OCI-M2 (cell line): Measurements from ENCODE around the gene MAN1C1.

Experiments
- DNase-seq: peaks from one replicate; lab custom pipeline; 2025; ENCODE audit not compliant: unreplicated experiment; lab: John Stamatoyannopoulos, UW

Gene MAN1C1

DNA sequence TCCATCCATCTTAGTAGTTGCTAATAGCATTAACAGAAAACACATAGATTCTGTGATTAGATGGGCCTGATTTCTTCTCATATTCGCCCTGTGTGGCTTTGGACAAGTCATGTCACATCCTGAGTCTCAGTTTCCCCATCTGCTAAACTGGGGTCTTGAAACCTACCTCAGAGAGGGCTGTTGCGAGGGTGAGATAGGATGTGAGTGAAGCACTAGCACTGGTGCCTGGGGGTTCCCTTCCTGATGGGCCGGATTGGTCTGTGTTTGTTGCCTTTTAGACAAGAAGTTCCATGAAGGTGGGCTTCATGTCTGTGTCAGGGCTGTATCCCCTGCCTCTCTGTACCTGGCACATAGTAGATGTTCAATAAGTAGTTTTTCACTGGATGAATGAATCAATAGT is 3.5 kb upstream of the MAN1C1 start:
- DNase-seq: no peak

DNA sequence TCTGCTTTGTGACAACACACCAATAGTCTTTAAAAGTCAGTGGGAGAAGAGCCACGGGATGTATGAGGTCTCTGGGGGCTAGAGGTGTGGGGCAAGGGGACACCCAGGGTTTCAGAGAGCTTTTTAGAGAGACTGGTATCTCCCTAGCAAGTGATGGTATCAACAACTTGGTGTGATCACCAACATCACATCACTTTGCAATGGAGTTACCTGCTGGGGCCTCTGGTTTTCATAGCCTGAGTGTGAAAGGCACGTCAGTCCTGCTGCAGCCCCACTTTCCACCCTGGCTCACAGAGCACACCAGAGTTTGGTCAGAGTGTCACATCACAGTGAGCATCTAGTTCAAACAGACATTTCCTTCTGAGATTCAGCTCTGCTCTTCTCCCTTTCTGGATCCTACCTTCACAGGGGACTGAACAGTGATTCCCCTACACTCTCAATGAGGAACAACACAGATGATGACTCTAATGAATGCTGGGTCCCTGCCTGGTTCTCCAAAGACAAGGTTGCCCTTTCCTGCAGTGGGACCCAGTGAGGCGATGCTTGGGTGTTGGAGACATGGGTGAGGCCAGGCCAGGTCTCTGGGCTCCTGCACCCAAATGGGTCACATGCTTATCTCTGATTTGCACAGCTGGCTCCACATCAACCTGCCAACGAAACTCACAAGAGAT is 2.0 kb upstream of the MAN1C1 start:
- no peak for DNase-seq

DNA sequence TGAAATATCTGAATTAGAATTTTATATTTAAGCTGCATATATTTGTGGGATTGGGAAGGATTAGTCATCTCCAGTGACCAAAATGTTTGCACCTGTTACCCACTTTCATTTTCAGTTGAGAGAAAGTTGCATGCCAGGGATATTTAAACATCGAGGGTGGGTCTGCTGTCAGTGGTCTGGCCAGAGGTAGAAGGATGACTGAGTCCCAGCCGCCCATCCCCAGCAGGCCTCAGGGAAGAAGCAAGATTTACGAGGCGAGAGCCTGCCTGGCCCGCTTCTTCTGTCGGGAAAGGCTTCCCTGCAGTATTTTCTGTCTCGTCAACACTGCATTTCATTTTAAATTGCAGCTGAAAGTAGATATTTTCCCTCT is 1.4 kb upstream of the MAN1C1 start:
- no peak for DNase-seq

DNA sequence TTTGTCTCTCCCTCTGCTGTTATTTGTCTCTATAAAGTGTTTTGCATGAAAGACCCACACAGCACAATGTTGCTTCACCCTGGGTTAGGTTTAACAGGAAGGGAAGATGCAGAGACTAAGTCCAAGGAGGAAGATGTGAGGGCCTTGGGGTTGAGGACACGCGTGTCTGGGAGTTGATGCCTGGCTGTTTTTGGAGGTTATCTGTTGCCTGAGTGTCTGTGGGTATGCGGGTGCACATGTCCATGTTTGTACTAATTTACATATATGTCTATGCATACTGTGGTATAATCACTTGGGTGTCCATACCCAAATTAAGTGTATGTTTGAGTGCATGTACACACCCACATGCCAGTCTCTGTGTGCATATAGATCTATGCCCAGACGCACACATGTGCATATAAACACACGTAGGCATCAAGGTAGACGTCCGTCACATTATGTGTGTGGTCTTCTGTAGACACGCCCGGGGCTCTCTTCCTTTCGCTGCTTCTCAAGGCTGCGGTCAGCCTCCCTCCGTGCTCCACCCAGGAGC is 962 bp upstream of the MAN1C1 start:
- DNase-seq: no peak

DNA sequence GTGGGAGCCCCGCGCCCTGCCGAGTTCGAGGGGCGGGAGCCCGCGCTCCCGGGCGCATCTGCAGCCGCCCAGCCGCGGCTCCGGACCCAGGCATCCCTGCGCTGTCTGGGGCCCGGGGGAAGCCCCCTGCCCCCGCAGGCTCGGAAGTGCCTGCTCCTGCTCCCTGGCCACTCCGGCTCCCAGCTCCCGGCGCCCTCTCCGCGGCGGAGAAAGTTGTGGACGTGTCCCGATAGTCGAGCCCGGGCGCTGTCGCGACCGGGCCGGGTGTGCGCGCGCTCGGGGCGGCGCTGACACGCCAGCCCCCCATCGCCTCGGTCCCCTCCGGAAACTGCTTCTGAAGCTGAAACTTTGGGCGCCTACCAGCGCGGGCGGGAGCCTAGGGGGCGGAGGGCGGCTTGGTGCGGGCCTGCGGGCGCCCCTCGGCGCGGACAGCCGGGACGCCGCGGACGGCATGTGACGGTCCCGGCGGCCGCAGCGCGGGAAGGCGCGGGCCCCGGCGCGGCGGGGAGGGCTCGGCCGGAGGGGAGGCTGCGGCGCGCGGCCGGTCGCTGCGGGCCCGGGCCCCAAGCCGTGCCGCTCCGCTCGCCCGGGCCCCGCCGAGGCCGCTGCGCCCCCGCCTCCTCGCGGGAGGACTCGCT is 515 bp downstream of the MAN1C1 start:
- DNase-seq: no peak

DNA sequence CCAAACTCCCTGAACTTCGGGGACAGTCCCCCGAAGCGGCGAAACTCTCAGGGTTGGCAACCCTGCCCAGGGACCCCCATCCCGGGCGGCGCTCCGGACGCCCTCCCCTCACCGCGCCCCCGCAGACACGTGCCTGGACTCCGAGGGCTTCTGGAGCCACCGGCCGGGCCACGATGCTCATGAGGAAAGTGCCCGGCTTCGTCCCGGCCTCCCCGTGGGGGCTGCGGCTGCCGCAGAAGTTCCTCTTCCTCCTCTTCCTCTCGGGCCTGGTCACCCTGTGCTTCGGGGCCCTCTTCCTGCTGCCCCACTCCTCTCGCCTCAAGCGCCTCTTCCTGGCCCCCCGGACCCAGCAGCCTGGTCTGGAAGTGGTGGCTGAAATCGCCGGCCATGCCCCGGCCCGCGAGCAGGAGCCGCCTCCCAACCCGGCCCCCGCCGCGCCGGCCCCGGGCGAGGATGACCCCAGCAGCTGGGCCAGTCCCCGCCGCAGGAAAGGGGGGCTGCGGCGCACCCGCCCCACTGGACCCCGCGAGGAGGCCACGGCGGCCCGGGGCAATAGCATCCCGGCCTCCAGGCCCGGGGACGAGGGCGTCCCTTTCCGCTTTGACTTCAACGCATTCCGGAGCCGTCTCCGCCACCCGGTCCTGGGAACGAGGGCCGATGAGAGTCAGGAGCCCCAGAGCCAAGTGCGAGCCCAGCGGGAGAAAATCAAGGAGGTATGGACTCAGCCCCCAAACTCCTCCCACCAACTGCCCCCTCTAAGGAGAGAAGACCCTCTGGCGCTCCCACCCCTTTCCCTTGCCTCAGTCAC is 1.2 kb downstream of the MAN1C1 start:
- DNase-seq: no peak

DNA sequence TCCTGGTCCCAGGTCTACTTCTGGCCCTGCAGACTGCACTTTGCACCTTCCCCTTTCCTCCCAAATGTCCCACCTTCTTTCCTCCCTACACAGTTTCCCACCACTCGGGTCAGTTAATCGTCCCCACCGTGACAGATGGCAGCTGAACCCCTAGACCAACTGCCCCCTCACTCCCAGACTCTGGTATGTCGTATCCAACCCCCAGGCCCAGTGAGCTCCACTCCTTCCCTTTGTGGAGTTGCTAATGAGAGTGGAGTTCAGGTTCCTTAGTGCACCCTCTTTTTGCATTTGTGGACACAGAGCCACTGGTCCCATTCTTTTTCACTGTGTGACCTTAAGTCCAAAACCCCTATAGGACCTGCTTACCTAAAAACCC is 1.8 kb downstream of the MAN1C1 start:
- no peak for DNase-seq

DNA sequence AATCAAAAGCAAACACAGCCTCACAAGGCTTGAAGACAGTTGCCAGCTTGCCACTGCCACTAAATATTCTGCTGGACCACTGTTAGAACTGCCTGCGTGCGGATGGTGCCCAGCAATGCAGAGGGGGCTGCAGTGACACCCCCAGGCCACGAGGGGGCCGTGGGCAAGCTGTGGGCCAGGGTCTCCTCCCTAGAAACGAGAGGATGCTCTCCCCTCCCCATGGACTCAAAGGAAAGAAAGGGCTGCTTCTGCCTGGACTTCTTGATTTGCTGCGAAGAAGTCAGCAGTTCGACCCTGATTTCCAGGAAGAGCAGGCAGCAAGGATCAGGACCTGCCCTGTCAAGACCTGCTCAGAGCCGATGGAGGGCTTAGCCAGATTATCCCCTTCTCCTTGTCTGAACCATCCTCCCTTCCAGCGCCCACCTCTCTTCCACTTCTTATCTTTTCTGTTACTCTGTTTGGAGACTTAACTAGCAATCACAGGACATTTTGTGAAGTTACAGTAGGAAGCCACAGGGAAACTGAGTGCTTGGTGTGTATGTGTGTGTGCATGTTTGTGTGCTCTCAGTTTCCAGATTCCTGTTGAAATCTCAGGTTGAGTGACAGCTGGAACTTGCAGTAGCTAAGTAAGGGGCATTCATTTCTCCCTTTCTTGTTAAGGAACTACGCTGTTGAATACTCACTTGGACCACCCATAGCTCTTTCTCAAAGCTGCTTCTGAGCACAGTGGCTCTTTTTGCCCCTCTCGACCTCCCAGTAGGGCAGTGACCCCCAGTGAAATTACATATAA is 2.7 kb downstream of the MAN1C1 start:
- DNase-seq: peak; percentile 17

DNA sequence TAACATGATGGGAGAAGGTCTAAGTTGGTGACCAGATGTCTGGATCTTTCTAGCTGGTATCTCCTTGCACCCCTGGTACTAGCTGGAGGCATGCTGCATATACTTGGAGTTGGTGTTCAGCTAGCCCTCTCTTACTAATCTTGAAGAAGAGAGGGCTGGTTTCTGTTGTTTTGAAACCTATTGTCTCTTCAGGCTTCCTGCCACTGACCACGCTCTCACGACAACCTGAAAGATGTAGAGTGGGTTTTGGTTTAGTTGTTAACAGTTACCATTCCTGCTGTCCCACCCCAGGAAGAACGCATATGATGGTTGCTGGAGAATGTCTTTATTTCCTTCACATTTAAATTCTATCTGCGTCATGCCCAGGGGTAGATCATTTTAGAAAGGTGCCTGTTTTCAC is 3.6 kb downstream of the MAN1C1 start:
- DNase-seq: no peak

DNA sequence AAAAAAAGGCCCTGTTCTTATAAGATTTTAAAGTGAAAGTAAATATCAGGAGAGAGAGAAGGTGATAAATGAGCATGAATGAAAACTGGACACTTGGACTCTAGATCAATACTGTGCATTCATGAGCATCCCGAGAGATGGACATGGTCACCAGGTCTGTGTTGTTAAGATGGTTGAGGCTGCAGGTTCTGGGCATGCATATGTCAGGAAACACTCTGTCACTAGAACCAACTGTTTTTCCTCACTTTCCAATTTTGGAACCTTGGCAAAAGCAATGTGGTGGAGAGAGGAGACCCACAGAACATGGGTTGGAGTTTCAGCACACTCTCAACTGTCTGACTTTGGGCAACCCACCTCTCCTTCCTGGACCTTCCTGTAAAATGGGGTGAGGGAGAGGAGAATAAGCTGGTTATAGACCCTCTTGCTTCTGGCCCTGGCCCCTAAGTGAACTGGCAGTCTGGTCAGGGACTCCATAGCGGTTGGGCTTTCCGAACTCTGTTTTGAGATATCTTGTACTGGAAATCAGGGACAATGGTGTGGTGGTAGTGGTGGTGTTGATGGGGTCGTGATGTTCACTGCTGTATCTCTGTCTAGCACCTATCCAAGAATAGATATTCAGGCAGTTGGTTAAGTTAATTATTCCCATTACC is 4.2 kb downstream of the MAN1C1 start:
- DNase-seq: no peak

DNA sequence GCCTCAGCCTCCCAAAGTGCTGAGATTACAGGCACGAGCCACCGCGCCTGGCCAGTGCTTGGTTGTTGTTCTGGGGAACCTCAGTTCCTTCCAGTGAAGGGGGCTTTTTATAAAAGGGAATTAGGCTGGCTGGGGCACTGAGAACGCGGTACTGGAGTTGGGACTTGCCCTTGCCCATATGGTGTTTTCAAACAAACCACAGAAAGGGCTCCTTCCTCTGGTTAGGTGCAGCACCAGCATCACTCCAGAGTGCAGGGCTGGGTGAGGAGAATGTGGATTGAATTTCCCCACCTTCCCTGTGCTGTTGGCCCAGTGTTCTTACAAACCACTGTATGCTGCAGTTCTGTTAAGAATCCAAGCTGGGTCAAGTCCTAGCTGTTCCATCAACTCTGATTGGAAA is 5.3 kb downstream of the MAN1C1 start:
- no peak for DNase-seq

DNA sequence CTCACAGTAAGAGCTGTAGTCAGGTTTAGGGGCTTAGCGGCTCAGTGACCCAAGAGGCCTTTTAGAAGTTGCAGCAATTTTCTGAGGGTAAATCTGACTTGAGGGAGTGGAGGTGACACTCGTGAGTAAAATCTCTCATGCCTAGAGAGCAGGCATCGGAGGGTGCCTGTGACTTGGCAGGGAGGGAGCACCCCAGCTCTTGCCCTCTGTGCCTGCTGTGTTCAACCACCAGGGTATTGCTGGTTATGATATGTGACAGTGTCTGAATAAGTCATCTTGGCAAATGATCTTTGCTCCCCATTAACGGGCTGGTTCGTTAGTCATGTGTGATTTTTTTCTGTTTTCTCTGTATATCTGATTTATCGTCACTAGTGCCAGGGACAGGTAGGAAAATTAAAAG is 5.9 kb downstream of the MAN1C1 start:
- DNase-seq: no peak

DNA sequence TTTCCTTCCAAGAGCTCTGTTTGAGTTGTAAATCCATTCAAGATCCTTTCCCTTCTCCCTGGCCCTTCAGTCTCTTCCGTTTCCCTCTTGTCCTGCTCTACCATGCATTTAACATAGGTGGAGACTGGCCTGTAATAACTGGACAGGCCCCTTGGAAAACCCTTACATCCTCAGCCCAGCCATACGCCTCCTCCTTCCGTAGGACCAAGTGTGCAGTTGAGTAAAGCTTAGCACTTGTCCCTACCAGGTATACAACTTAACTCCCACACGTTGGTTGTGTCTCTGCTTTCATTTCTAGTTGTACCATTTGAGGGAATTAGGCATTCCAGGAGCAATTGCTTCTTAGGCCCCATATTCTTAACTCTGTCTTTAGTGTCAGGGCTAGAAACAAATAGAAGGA is 6.4 kb downstream of the MAN1C1 start:
- no peak for DNase-seq

DNA sequence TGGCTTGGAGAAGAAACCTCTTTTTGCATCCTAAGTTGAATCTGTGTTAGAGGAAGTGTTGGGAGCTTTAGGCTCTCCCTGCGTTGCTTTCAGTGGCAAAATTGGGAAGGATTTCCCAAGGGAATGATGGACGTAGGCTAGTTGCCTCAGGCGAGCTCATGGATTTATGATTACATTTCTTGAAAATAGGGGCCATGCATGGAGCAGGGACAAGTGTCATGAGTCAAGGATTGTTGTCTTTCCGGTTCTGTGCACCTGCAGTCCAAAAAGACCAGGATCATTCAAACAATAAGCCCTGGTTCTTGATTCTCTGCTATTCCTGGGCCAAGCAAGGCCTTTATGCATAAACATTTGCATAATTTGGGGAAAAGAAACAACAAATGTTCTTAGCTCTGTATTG is 7.1 kb downstream of the MAN1C1 start:
- no peak for DNase-seq

DNA sequence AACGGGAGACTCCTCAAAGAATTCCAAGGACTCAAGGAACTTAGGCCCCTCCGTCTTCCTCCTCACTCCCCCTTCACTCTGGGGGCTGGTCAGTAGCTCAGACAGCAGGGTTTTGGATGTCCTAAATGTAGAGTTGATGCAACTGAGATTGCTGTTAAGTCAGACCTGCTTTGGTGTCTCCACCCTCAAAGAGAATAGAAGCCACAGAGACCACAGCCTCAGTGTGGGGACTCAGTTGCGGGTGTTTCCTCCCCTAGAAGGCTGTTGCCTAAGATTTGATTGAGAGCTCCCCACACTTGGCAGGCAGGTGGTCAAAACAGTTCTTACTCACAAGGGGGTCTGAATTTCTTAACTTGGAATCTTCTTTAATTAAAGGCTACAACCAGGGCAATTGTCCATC is 7.6 kb downstream of the MAN1C1 start:
- no peak for DNase-seq

DNA sequence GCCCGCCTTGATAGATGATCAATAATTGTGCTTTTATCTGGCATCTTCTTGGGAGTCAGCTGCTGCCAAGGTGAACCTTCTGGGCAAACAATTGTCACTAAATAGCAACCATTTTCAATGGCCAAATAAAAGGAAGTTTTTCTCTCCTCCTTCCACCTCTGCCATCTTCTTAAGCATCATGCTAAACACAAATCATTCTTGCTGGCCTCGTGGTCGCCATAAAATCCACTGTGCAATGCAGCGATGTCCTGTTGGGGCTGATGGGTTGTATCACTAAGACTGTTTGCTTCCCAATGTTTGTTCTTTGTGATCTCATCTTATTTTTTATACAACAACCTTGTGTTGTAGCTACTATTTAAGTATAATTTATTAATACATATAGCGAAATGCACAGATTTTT is 8.0 kb downstream of the MAN1C1 start:
- no peak for DNase-seq

DNA sequence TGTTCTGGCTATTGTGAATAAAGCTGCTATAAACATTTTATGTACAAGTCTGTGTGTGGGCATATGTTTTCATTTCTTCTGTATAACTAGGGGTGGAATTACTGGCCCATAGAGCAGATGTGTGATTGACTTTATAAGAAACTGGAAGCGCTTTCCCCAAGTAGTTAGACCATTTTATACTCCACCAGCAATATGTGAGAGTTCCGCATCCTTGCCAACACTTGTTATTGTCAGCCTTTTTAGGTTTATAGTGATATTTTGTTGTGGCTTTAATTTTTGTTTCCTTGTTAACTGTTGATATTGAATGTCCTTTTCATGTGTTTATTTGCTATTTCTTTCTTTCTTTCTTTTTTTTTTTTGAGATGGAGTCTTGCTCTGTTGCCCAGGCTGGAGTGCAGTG is 9.4 kb downstream of the MAN1C1 start:
- DNase-seq: no peak

DNA sequence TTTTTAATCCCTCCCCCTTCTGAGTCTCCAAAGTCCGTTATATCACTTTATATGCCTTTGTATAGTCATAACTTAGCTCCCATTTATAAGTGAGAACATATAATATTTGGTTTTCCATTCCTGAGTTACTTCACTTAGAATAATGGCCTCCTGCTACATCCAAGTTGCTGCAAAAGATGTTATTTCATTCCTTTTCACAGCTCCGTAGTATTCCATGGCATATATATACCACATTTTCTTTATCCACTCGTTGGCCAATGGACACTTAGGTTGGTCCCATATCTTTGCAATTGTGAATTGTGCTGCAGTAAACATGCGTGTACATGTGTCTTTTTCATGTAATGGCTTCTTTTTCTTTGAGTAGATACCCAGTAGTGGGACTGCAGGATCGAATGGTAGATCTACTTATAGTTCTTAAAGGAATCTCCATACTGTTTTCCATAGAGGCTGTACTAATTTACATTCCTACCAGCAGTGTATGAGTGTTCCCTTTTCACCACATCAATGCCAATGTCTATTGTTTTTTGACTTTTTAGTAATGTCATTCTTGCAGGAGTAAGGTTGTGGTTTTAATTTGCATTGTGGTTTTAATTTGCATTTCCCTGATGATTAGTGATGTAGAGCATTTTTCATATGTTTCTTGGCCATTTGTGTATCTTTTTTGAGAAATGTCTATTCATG is 12.3 kb downstream of the MAN1C1 start:
- DNase-seq: no peak

DNA sequence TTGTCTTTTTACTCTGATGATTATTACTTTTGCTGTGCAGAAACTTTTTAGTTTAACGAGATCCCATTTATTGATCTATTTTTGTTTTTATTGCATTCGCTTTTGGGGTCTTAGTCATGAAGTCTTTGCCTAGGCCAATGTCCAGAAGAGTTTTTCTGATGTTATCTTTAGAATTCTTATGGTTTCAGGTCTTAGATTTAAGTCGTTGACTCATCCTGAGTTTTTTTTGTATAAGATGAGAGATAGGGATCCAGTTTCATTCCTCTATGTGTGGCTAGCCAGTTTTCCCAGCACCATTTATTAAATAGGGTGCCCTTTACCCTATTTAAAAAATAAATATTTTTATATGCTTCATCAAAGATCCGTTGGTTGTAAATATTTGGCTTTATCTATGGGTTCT is 13.2 kb downstream of the MAN1C1 start:
- DNase-seq: no peak

DNA sequence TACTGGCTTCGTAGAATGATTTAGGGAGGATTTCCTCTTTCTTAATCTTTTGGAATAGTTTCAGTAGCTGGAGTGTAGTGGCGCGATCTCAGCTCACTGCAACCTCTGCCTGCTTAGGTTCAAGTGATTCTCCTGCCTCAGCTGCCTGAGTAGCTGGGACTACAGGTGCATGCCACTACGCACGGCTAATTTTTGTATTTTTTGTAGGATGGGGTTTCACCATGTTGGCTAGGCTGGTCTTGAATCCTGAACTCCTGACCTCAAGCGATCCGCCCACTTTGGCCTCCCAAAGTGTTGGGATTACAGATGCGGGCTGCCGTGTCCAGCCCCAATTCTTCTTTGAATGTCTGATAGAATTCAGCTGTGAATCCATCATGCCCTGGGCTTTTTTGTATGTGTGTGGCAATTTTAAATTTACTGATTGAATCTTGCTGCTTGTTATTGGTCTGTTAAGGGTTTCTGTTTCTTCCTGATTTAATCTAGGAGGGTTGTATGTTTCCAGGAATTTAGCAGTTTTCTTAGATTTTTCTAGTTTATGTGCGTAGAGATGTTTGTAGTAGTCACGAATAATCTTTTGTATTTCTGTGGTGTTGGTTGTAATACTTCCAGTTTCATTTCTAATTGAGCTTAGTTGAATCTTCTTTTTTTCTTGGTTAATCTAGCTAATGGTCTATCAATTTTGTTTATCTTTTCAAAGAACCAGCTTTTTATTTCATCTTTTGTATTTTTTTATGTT is 15.3 kb downstream of the MAN1C1 start:
- no peak for DNase-seq
